SJSA1 (cell line): ENCODE data around the gene PTGR3. TPM values are rescaled to one million over a fixed set of nuclear protein-coding genes. Genes with fewer than 3 reads are reported as not detected.

Experiments
- DNase-seq, 2 experiments: peaks; one replicate each; pipeline ENCODE4 v3.0.0-alpha.2; 2015 to 2020; ENCODE audit warnings: low spot score in 2 of 2, low read depth in 1 of 2
- H3K27ac ChIP-seq: fragments of 250-450 bp; sonication (Bioruptor Pico); 2 replicates; pipeline ENCODE4 v1.5.1; 2020; ENCODE audit warnings: mild to moderate bottlenecking, moderate library complexity
- H3K27me3 ChIP-seq: fragments of 250-450 bp; sonication (Bioruptor Pico); replicated peaks from 2 replicates; pipeline ENCODE4 v1.5.1; 2020; ENCODE audit warnings: mild to moderate bottlenecking, moderate library complexity
- H3K36me3 ChIP-seq: fragments of 250-450 bp; sonication (Bioruptor Pico); 2 replicates; pipeline ENCODE4 v1.5.1; 2020; ENCODE audit warnings: mild to moderate bottlenecking
- H3K4me1 ChIP-seq: fragments of 250-450 bp; sonication (Bioruptor Pico); replicated peaks from 2 replicates; pipeline ENCODE4 v1.6.1; 2021; ENCODE audit warnings: mild to moderate bottlenecking
- H3K4me3 ChIP-seq: fragments of 250-450 bp; sonication (Bioruptor Pico); 2 replicates; pipeline ENCODE4 v1.5.1; 2020; ENCODE audit warnings: mild to moderate bottlenecking
- H3K9me3 ChIP-seq: fragments of 250-450 bp; sonication (Bioruptor Pico); replicated peaks from 2 replicates; pipeline ENCODE4 v1.5.1; 2020; ENCODE audit warnings: mild to moderate bottlenecking
- total RNA-seq: library from RNA; depleted of rRNA; stranded (reverse); fragments of >200 nt; shearing (Covaris generic); gene quantifications from 2 replicates; pipeline ENCODE4 v1.2.3, GENCODE V29; 2014

PTGR3 gene
- total RNA-seq, 1 experiment from 2014 or later: 17.4 TPM

DNA sequence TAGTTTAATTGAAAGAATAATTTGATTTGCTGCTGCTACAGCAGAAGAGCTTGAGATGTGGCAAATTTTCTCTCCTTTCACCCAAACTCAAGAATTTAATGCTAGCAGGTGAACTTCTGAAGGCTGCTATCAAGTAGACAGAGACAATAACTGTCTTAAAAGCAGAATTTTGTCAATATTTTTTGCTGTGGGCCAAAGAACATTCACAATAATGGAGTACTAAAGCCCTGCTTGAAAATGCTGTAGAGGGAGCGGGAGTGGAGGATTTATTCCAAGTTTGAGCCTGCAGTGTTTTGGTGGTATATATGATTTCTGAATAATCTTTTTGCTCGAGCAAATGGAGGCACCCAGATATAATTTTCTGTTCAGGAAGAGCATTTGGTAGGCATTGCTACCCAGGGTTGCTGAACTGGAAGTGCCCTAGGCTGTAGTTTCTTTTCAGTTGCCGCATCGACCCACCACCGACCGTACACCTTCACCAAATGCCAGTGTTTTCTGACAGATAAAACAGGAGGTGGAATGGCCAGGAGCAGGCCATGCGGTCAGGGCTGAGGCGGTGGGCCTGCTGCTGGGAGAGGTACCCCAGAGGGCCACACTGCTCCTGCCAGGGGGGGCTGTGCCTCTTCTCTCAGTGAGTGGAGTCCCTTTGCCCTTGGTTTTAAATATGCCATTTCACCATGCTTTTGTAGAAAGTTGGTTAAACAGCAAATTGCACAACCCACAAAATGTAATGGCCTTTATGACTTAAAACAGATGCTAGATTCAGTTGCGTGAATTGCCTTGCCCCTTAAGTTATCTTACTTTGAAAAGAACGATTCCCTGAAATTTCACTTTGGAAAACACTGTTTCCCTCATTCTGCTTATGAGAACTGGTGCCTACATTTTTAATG, 38.0 kb upstream of the PTGR3 start:
- H3K9me3 ChIP-seq: no peaks in the 10 kb centered on the region
- H3K27ac ChIP-seq: peak overlapping the region; percentile 83
- DNase-seq: peak in 1 of 2 experiments; percentile 52
- no peaks in the 10 kb centered on the region for H3K27me3 ChIP-seq
- H3K36me3 ChIP-seq: no peaks in the 10 kb centered on the region
- H3K4me3 ChIP-seq: peak overlapping the region; percentile 34
- H3K4me1 ChIP-seq: peaks cover 23% of the 10 kb centered on the region

DNA sequence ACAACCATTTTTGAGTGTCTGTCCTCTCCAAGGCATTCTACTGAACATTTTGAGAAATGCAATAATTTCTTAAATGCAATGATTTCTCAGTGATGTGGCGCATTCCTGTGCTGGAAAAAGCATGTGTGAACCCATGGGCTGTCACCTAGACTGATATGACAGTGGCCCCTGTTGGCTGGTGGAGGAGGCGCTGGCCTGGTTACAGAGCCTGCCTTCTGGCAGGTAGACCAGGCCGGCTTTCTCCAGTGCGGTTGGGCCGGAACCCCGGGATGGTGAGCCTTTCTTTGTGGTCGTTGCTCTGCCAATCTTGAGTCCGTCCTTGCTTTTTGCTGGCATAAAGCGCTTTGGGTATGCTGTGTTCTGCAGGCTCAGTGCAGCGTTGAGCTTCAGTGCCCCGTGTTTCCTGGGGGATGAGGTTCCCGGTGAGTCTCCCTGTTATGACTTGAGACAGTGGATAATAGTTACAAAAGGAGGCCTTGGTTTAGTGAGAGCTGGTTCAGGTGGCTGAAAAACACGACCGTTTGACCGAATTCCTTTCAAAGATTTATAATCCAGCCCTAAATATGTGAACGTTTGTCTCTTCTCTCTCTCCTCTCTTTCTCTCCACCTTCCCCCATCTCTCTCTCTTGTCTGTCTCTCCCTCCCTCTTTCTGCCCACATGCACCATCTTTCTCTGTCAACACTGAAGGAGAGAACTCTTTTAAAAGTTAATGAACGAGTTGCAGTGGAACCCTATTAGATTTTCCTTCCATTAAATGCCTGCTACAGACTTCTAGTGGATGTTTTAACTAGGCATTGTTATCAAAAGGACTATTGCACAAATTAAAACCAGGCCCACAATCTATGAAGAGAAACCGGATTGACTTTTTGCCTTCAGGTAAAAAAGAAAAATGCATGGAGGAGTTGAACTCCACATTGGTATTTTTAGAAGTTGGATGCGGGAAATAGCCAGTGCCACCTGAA, 35.7 kb upstream of the PTGR3 start:
- Histone ChIP-seq H3K4me3 (no peak overlapping the region), H3K36me3 (no peaks in the 10 kb centered on the region), H3K27me3 (no peaks in the 10 kb centered on the region), H3K4me1 (peaks cover 23% of the 10 kb centered on the region), H3K9me3 (no peaks in the 10 kb centered on the region), H3K27ac (no peak overlapping the region)
- no peak for DNase-seq

DNA sequence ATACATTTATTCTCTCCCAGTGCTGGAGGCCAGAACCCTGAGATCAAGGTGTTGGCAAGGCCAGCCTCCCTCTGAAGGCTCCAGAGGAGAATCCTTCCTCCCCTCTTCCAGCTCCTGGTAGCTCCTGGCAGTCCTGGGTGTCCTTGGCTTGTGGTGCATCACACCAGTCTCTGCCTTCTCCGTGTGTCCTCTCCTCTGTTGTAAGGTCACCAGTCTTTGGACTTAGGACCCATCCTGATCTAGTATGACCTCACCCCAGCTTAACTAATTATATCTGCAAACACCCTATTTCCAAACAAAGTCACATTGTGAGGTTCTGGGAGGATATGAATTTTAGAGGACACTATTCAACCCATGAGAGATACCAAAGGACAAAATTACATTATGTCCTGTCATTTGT, 32.8 kb upstream of the PTGR3 start:
- H3K27me3 ChIP-seq: no peaks in the 10 kb centered on the region
- peaks cover 7% of the 10 kb centered on the region for H3K4me1 ChIP-seq
- no peak overlapping the region for H3K27ac ChIP-seq
- H3K9me3 ChIP-seq: no peaks in the 10 kb centered on the region
- no peaks in the 10 kb centered on the region for H3K36me3 ChIP-seq
- DNase-seq: no peak
- H3K4me3 ChIP-seq: no peak overlapping the region

GRCh38 chr18:75240433-75240832, 31.5 kb upstream of the PTGR3 start:
- Histone ChIP-seq H3K9me3 (no peaks in the 10 kb centered on the region), H3K27ac (no peak overlapping the region), H3K4me3 (no peak overlapping the region), H3K4me1 (no peaks in the 10 kb centered on the region), H3K36me3 (no peaks in the 10 kb centered on the region), H3K27me3 (no peaks in the 10 kb centered on the region)
- DNase-seq: no peak

DNA sequence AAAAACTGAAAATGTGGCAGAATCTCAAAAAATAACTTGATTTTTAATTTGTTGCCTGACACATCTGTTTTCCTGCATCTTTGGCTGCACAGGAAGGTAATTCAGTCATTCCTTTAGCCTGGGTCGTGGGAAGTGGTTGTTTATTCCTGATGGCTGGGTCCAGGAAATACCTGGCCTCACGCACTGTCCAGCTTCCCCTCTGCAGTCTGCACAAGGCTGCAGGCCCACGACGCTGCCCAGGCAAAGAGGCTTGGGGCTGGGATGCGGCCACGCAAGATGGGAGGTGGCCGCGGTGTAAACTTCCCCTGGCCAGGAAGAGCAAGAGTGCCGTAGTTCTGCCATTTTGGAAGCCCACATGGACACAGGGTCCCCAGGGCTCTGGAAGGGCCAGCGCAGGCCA, 29.8 kb upstream of the PTGR3 start:
- Histone ChIP-seq H3K9me3 (no peaks in the 10 kb centered on the region), H3K36me3 (no peaks in the 10 kb centered on the region), H3K27me3 (no peaks in the 10 kb centered on the region), H3K27ac (no peak overlapping the region), H3K4me3 (no peak overlapping the region), H3K4me1 (no peaks in the 10 kb centered on the region)
- no peak for DNase-seq

DNA sequence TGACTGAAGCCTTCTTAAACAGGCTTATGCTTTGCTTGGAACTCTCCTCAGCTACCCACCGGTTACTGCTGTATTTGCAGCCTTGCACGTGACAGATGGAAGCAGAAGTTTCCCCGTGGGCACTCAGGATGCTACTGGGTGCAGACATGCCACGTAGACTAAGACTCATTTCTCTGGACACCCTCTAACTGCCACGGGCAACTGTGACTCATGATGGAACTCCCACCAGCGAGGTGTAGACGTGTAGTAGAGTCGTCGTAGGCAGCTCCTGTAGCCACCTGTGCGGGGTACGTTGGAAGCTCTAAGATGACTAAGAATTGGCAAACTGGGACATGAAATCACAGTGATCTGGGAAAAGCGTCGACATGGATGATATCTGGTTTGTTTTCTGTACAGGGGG, 29.2 kb upstream of the PTGR3 start:
- Histone ChIP-seq H3K4me1 (no peaks in the 10 kb centered on the region), H3K27ac (no peak overlapping the region), H3K9me3 (no peaks in the 10 kb centered on the region), H3K36me3 (no peaks in the 10 kb centered on the region), H3K4me3 (no peak overlapping the region), H3K27me3 (no peaks in the 10 kb centered on the region)
- DNase-seq: no peak

GRCh38 chr18:75235896-75236295, 27.0 kb upstream of the PTGR3 start:
- H3K27me3 ChIP-seq: no peaks in the 10 kb centered on the region
- DNase-seq: no peak
- no peaks in the 10 kb centered on the region; the same call in 1 of the 2 replicates for H3K4me1 ChIP-seq
- H3K27ac ChIP-seq: no peak overlapping the region
- H3K36me3 ChIP-seq: no peaks in the 10 kb centered on the region
- H3K9me3 ChIP-seq: no peaks in the 10 kb centered on the region
- H3K4me3 ChIP-seq: no peak overlapping the region

GRCh38 chr18:75234901-75235300, 26.0 kb upstream of the PTGR3 start:
- H3K36me3 ChIP-seq: peaks cover 4% of the 10 kb centered on the region; the same call in 1 of the 2 replicates
- H3K27me3 ChIP-seq: no peaks in the 10 kb centered on the region
- H3K4me3 ChIP-seq: no peak overlapping the region
- no peaks in the 10 kb centered on the region; the same call in 1 of the 2 replicates for H3K4me1 ChIP-seq
- no peaks in the 10 kb centered on the region for H3K9me3 ChIP-seq
- H3K27ac ChIP-seq: no peak overlapping the region
- no peak for DNase-seq

DNA sequence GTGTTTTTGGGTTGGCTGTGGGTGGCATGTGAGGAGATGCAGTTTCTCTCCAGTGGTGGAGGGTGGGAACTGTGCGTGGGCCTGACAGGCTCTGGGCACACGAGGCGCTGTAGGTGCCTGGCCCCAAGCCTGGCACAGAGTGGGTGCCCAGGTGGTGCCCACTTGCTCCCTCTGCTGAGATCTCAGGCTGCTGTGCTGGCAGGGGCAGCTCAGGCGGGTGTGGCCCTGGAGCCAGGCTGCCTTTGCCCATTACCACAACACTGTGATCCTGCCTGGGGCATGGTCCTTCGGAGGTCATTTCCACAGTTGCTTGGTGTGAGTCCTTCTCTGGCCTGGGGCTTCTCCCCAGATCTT, 22.1 kb upstream of the PTGR3 start:
- H3K9me3 ChIP-seq: no peaks in the 10 kb centered on the region
- H3K4me3 ChIP-seq: no peak overlapping the region
- H3K27ac ChIP-seq: no peak overlapping the region
- H3K27me3 ChIP-seq: no peaks in the 10 kb centered on the region
- DNase-seq: no peak
- peaks cover 4% of the 10 kb centered on the region; the same call in 1 of the 2 replicates for H3K36me3 ChIP-seq
- peaks cover 16% of the 10 kb centered on the region for H3K4me1 ChIP-seq

- DNase-seq: no peak
- Histone ChIP-seq H3K4me3 (no peak overlapping the region), H3K9me3 (no peaks in the 10 kb centered on the region)
These were observed 21.5 kb upstream of the PTGR3 start for GRCh38 chr18:75230163-75231052.

DNA sequence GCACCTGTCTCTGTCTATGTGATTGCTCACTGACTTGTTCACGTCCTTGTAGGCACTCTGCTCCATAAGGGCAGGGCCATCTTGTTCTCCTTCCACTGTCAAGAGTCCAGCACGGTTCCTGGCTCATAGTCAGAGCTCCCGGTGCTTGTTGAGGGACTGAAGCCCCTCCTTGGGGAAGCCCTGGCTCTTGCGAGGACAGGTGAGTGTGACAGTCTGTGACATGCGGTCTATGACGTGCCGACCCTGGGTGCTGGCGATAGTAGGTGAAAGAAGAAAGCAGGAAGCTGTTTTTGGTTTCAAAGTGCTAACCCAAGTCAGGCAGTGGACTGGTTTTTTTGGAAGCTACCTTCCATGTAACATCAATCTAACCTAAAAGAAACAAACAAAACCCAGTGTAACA, 20.5 kb upstream of the PTGR3 start:
- DNase-seq: no peak
- Histone ChIP-seq H3K4me1 (peaks cover 17% of the 10 kb centered on the region), H3K36me3 (peaks cover 4% of the 10 kb centered on the region; the same call in 1 of the 2 replicates), H3K9me3 (no peaks in the 10 kb centered on the region), H3K27ac (no peak overlapping the region), H3K4me3 (no peak overlapping the region), H3K27me3 (no peaks in the 10 kb centered on the region)

More at GRCh38 chr18:75230163-75231052, 21.5 kb upstream of the PTGR3 start:
- Histone ChIP-seq H3K27me3 (no peaks in the 10 kb centered on the region), H3K27ac (no peak overlapping the region), H3K36me3 (peaks cover 4% of the 10 kb centered on the region; the same call in 1 of the 2 replicates), H3K4me1 (peaks cover 17% of the 10 kb centered on the region)

- no peaks in the 10 kb centered on the region for H3K9me3 ChIP-seq
- H3K27me3 ChIP-seq: no peaks in the 10 kb centered on the region
- H3K4me3 ChIP-seq: no peak overlapping the region
- peaks cover 17% of the 10 kb centered on the region for H3K4me1 ChIP-seq
- peaks cover 4% of the 10 kb centered on the region; the same call in 1 of the 2 replicates for H3K36me3 ChIP-seq
- no peak overlapping the region for H3K27ac ChIP-seq
- DNase-seq: no peak
These were observed 20.0 kb upstream of the PTGR3 start for GRCh38 chr18:75228967-75229366.
